Activated CD4-positive, alpha-beta T cell treated with anti-CD3 and anti-CD28 coated beads, Interleukin-2, amount 50 U/mL, for 4 hours (primary cell): ENCODE measurements around the gene NDUFAF2.
"Not testable (repeated sequence)": the region's sequence is repeated elsewhere in the genome, so short reads cannot be mapped to it uniquely, and the experiment has no call there.

Experiments used
- DNase-seq, 2 experiments: peaks; one replicate each; pipeline ENCODE4 v3.0.0-alpha.2; 2020

NDUFAF2 gene

DNA sequence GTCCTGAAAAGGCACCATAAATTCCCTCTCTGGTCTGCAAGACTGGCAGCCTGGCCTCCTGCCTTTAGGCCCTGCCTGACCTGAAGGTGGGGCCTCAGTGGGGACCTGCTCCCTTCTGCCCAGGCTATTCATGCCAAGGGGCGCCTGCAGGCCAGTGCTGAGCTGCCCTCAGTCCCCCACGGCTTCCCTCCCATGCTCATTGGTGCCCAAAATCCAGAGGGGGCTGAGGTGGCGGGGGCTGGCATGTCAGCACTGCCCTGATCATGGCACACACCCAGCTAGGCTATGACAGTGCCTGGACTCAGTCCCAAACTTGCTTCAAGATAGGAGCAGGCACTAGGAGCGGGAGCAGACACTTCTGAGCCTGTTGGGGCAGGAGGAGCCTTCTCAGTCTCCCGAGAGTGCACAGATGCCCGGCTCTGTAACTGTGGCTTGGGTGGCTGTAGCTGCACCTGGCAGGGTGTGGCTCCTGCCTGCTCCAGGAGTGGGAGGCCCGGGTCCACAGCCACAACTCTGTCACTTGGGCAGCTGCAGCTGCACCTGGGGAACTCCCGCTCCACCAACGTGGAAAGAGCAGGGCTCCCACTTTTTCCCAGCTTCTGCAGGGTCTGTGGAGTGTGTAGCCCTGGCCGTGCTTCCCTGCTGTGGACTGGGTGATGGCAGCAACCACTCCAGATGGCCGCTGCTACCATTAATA lies 49.0 kb downstream of the NDUFAF2 start:
- no peak for DNase-seq

DNA sequence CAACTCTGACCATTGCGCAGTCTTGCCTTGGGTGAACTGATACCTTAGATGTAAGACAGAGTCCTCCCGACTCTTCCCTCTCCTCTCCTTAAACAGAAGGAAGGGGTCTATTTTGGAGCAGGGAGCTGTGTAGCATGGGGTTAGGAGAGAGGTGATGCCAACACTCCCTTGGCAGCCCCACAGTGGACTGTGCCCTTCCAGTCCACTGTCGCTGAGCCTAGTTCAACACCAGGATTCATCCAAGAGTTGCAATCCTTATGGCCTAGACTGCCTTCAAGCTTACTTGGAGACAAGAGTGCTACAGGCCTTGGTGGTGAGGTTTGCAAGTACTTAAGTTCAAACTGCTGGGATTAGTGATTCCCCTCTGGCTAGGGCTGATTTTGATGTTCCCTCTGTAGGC lies 51.4 kb downstream of the NDUFAF2 start:
- DNase-seq, result no peak

DNA sequence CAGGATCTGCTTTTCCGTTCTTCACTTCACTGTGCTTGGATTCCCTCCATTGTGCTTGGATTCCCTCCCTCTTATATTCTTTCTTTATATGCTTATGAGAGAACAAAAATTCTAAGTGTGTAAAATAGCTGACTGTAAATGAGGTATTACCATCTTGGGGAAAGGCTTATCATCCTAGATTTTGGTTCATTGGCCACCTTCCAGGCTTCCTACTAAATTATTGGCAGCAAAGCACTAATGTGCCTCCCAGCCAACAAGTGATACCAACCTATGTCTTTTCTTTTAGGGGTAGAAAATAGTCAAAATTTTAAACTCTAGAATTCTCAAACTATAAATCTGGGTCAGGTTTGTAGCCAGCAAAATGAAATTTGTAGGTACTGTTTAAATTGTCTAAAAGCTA lies 52.7 kb downstream of the NDUFAF2 start:
- DNase-seq, result no peak

DNA sequence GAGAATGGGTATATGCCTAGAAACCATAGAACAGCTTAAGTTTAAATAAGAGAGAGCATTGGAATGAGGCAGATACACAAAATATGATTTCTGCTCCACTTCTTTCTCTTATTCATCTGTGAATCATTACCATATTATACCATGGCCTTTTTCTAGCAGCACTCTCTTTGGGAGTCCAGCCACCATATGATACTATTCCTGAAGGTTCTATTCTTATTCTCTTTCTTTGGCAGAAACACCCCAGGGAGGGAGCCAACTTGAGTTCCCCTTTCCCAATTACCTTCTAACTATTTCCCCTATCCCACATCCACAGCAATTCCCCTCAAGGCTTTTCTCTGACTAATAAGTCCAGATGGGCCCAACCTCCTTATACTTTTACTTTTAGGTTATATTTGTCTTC lies 55.9 kb downstream of the NDUFAF2 start:
- no peak for DNase-seq

DNA sequence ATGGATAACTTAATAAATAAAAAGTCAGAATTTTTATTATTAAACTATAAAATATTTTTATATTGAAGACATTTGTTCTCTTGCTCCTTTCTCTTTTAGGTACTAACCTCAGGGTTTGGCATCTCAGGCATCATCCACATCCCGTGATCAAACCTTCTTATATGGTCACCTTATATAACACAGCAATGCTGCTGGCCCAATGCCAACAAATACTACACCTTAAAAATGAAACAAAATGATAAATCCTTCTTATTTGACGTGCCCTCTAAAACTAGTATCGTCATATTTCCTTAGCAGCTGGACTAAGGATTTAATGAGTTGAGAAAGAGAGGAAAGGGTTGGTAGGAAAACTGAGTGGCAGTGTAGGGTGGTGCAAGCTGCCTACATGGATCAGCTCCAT lies 56.6 kb downstream of the NDUFAF2 start:
- no peak for DNase-seq

DNA sequence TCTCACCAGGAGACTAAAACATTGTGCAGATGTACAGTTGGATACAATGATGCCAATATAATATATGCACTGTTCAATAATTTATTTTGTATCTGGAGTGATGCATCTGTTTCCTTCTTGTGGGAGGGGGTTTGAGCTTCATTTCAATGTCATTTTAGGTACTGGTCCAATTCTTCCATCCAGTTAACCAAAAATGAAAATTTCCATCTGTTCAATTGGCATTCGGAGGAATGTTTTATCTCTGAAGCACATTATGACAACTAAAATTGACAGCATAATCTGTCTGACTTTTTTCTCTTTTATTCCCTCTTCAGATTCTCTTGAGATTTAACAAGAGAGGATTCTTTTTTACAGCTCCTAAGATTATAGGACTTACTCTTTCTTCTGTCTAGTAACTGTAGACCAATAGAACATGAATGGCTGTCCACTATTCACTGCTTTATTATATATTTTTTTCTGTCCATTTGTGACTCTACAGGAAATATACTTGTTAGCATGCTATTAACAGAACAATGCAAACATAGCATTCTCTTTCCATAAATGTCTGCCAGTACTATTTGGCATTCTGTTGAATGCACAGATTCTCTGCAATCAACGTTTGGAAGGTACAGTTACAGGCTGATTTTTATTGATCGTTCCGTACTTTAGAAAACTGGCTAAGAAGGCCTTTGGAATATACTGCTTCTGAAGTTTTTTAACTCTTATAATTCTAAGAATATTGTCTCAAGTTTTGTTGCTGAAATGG lies 57.8 kb downstream of the NDUFAF2 start:
- DNase-seq, result no peak

DNA sequence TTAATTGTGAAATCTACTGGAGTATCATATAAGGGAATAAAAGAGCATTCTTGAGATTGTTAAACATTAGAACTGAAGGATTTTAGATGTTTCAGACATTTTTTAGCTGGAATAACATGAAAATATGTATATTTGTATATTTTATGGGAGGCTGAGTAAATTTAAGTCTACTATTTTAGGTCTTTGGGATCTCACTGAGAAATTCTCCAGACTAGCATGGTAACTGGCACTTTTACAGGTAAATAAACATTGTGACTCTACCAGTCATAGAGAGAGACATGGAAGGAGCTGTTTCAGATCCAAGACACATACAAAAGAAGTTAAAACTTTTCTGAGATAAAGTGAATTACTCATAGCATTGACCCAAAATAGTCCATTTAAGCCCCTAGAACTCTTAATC lies 59.4 kb downstream of the NDUFAF2 start:
- DNase-seq, result no peak

DNA sequence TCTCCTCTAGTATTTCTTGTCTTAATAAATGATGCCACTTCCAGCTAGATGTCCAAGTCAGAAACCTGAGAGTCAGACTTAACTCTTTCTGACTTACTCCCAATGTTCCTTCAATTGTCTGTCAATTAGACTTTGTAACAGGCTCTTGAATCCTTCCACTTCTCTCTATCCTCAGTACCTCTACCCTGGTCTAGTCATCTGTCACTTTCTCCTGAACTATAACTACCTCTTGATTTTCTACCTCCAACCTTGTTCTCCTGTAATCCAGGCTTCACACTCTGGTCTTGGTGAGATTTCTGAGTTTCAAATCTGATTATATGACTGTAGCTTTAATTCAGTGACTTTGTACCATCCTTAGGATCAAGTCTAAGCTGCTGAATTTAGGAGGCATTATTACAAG lies 64.9 kb downstream of the NDUFAF2 start:
- DNase-seq, result no peak

DNA sequence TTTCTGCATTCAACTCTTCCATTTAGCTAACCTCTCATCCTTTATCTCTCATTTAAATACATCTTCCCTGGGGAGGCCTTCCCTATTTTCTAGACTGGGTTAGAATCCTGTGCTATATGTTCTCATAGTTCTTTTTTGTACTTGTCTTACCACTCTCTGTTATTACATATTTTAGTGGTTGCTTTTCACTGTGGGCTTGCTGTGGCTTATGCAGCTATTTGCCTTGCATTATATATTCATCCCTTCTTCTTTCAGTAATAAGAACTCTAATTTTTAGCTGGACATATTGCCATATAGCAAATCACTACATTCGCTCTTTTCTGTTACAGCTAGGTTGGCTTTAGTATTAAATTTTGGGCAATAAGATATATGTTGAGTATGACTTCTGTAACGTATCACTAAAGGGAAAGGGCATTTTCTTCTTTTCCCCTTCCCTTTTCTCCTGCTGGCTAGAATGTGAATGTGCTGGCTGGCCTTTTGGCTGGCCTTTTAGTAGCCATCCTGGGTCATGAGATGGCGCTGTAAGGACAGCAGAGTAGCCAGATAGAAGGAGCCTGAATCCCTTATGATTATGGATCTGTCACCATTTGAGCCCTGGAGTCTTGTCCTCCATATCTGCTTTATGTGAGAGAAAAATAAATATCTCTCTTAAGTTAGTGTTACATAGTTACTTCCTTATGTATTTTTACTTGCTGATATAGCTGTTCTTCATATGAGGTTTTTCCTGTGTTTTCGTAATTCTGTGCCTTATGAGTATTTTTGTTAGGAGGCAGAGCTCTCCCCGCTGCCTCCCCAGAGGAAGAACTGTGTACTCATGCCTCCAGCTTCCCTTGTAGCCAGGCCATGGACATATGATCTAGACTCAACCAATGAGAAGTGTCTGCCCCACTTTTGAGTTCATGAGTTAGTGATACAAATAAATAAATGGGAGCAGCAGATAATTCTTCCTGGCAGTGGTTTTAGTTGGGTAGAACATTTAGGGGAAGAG lies 65.8 kb downstream of the NDUFAF2 start:
- DNase-seq, result no peak

DNA sequence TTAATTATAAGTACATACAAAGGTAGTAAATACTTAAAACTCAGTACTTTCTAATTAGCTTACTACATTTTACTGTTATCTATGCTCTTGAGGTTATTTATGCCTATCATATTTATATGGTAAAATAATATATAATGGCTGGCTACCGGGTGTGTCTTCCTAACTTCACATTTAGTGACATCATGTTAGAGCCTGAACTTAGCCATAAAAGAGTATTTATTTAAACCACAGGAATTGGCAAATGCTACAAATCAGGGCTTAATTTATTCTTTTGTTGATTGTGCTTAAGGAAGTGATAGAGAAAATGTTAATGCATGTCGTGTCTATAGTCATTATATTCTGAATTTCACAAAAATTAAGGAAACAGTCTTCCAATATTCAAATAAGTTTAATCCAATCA lies 73.1 kb downstream of the NDUFAF2 start:
- DNase-seq, result no peak

DNA sequence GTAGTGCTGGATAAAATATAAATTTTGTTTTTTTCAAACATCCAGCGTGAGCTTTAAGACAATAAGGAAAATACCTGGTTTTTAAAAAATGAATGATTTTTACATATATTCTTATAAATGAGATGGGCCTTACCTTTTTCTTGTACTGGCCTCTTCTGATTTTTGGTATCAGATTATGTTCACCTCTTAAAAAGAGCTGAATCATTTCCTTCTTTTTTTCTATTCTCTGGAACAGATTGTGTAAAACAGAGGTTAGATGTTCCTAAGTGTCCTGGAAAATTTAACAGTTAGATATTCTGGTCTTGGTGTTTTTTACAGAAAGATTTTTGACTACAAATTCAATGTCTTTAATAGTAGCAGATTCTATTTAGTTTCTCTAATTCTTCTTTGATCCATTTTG lies 74.6 kb downstream of the NDUFAF2 start:
- DNase-seq, result no peak

DNA sequence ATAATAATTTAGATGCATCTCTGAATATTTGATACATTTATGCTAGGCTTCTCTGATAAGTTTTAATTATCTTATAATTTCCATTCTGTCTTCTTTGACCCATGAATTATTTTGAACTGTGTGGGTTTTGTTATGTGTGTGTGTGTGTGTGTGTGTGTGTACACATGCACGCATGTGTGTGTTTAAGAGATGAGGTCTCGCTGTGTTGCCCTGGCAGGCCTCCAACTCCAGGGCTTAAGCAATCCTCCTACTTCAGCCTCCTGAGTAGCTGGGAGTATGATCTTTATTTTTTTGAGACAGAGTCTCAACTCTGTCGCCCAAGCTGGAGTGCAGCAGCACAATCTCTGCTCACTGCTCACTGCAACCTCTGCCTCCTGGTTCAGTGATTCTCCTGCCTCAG lies 75.4 kb downstream of the NDUFAF2 start:
- no peak for DNase-seq

DNA sequence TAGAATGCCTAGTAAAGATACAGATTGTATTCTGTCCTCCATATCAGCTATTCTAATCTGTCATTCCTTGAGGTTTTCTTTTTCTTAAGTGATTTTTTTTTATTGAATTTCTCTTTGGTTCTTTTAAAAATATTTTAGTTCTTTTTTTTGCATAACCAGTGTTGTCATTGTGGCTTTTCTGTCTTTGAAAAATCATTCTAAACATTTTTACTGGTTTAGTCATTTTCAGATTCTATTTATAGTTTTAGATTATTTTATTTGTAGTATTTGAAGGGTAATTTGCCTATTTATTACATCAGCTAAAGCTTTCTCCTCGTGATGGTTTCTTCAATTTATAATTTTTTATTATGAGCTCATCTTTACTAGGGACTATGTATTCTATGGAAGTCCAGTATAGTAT lies 78.1 kb downstream of the NDUFAF2 start:
- DNase-seq, result no peak

DNA sequence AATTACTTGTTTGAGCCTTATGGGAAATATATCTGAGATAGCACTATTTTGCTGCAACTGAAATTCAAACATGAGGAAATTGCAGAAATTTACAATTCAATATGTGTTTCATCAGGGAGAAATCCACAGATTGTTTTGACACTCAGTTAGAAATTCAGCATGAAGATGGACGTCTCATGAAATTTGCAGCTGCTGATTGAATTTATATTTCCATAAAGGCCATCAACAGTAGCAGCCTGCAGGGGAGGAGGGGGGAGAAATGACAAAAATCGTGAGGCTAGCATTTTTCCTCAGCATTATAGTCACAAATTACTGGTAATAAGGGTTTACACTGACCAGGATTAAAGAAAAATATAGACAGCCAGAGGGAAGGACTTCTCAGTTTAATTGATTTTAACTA lies 81.0 kb downstream of the NDUFAF2 start:
- DNase-seq, result no peak

DNA sequence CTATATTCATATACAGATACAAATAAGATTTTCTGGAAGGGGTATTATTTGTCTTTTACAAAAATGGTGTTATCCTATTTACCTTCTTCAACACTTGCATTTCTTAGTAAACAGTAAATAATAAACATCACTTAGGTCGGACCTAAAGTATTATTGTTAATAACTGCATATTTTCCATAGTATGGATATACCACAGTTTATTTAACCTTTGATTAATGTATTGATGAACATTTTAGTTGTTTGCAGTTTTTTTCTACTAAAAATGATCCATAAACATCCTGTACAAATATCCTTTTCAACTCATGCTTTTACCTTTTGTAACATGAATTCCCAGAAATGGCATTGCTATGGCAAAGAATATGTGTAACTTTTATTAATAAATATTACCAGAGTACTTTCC lies 83.4 kb downstream of the NDUFAF2 start:
- no peak for DNase-seq

DNA sequence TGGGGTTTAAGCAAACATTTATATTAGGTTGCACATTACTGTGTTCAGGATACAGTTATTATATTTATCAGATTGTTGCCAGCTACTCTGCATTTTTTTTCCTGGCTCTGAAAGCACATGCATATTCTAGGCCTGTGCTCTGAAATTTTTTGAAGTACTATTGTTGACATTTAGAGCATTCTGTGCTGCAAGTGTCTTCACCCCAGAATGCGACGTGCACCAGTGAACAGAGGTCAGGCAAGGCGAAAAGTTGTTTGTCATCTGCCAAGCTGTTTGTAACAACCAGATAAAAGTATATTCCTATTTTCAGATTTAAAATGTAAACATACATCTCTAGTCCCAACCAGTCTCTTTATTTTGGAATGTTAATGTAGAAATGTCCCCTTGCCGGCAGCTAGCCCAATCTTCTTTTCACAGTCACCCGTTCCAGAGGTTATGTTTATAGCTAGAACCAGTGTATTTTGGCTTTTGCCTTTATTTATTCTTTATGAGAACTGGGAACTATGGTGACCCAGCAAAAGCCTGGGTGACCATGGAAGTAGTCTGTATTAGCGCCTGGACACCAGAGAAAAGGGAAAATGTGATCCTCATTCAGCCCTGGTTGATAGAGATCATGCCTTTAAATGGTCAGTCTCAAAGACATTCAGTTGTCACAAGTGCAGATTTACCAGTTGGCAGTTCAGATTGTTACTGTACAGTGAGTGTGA lies 84.6 kb downstream of the NDUFAF2 start:
- no peak for DNase-seq

DNA sequence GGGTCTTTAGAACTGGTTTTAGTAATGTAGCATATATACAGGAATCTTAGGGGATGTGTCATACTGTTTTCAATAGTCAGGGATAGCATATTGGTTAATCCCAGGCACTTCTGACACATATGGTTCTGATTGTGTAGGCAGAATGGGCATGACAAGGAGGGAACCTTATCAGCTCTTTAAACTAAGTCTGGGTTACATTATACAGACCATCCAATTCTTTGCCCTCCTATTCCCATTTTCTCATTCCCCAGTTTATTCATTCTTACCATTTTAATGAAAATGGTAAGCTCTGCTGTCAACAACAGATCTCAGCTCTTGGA lies 85.1 kb downstream of the NDUFAF2 start:
- no peak for DNase-seq

DNA sequence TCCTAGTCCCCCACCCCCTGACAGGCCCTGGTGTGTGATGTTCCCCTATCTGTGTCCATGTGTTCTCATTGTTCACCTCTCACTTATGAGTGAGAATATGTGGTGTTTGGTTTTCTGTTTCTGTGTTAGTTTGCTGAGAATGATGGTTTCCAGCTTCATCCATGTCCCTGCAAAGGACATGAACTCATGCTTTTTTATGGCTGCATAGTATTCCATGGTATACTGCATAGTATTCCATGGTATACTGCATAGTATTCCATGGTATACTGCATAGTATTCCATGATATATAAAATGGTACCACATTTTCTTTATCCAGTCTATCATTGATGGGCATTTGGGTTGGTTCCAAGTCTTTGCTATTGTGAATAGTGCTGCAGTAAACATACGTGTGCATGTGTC lies 86.3 kb downstream of the NDUFAF2 start:
- not testable (repeated sequence) for DNase-seq

DNA sequence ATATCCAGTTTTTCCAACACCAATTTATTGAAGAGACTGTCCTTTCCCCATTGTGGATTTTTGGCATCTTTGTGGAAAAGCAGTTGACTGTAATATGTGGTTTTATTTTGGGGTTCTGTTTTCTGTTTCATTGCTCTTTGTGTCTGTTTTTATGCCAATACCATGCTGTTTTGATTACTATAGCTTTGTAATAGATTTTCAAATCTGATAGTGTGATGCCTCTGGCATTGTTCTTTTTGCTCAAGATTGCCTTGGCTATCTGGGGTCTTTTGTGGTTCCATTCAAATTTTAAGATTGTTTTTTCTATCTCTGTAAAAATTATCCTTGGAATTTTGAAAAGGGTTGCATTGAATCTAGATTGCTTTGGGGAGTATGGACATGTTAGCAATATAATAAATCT lies 99.5 kb downstream of the NDUFAF2 start:
- DNase-seq, result no peak

DNA sequence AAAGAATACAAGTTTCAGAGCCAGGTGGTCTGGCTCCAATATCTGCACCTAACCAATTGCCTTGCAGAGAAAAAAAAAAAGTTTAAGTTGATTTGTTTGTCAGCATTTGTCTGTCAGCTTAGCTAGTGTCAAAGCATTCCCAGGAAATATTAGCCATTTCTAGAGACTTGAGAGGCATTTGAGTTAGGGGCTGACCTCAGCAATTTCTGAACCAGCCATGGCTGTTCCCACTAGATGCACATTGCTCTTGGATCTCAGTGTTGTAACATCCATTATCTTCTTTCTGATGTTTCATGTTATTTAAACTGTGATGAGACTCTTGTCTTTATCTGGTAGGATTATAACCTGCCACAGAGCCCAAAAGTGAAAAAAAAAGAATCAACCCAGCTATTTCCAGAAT lies 102.3 kb downstream of the NDUFAF2 start:
- DNase-seq, result no peak

DNA sequence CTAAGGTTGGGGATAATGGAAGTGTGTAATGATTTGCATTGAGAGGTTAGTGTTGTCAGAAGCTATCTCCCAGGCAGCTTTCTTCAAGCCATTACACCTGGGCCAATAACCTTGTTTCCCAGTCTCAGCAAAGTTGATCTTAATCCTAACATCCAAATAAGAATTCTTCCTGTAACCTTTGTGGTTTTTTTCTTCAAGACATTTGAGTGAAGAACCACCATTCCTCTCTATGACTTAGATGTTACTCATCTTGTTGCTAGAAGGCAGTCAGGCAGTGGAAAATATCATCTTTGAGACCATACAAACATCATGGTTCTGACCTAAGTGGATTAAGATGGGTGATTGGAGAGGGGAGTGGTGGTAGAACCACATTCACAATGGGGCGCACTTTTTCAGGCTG lies 103.5 kb downstream of the NDUFAF2 start:
- DNase-seq, result no peak

DNA sequence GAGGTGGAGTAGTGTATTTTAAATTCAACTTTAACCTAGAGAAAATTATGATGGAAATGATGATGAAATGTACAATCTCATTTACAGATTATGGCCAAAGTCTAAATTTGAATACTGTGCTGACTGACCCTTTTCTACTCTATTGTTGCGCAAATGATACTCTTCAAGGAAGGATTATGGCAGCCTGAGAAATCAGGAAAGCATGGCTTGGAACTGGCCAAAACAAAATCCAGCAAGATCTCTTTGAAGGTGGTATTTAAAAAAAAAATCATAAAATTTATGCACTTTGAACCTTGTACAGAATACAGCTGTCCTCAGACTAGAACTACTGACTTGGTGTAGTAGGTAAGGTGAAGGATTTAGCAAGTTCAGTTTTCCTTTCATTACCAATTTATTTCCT lies 105.3 kb downstream of the NDUFAF2 start:
- no peak for DNase-seq

DNA sequence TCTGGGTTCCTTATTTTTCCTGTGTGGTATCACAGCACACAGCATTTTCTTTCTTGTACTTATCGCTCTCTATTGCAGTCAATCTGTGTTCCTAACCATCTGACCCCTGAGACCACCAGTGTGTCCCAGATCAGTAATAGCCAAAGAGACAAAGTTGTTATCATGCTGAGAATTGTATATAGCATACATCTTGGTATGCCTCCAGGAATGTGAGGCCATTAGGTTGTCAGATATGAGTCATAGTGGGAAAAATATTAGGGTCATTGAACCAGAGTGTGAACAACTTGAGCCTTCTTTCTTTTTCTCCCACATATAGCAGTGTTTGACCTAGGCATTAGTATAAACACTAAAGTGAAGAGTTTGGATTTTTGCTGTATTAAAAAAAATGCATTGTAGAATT lies 106.3 kb downstream of the NDUFAF2 start:
- DNase-seq, result no peak
